ENCODE data around the gene LILRA5.
A peak's percentile ranks its signal among the peaks of the same experiment; 100 is the strongest.
"Not testable (repeated sequence)": the region's sequence is repeated elsewhere in the genome, so short reads cannot be mapped to it uniquely, and the experiment has no call there.

The LILRA5 gene

GRCh38 chr19:54278056-54278455 is 34.9 kb downstream of the LILRA5 start:
- not testable (repeated sequence) for H3K27ac ChIP-seq; DNase-seq (ENCODE audit: low read depth, low spot score)

- not testable (repeated sequence) for H3K27ac ChIP-seq; DNase-seq (ENCODE audit: low read depth, low spot score)
Observed at GRCh38 chr19:54277111-54277615, 35.8 kb downstream of the LILRA5 start.

GRCh38 chr19:54275951-54276350 is 37.0 kb downstream of the LILRA5 start:
- no peak for DNase-seq (ENCODE audit: low read depth, low spot score)
- H3K27ac ChIP-seq = no peak overlapping the region

GRCh38 chr19:54274516-54274915 is 38.5 kb downstream of the LILRA5 start:
- not testable (repeated sequence) for DNase-seq (ENCODE audit: low read depth, low spot score); H3K27ac ChIP-seq

- no peak for DNase-seq (ENCODE audit: low read depth, low spot score)
- H3K27ac ChIP-seq = no peak overlapping the region
Observed at GRCh38 chr19:54273821-54274220, 39.1 kb downstream of the LILRA5 start.

GRCh38 chr19:54272181-54272580 is 40.8 kb downstream of the LILRA5 start:
- H3K27ac ChIP-seq; DNase-seq (ENCODE audit: low read depth, low spot score): not testable (repeated sequence)

- not testable (repeated sequence) for DNase-seq (ENCODE audit: low read depth, low spot score); H3K27ac ChIP-seq
Observed at GRCh38 chr19:54271587-54271986, 41.4 kb downstream of the LILRA5 start.

GRCh38 chr19:54271106-54271505 is 41.9 kb downstream of the LILRA5 start:
- H3K27ac ChIP-seq = no peak overlapping the region
- no peak for DNase-seq (ENCODE audit: low read depth, low spot score)

GRCh38 chr19:54268936-54269335 is 44.0 kb downstream of the LILRA5 start:
- DNase-seq (ENCODE audit: low read depth, low spot score) = no peak
- H3K27ac ChIP-seq = no peak overlapping the region

- H3K27ac ChIP-seq = no peak overlapping the region
- peak; percentile 5 for DNase-seq (ENCODE audit: low read depth, low spot score)
Observed at GRCh38 chr19:54266133-54266532, 46.8 kb downstream of the LILRA5 start.

- no peak for DNase-seq (ENCODE audit: low read depth, low spot score)
- no peak overlapping the region for H3K27ac ChIP-seq
Observed at GRCh38 chr19:54262470-54262869, 50.5 kb downstream of the LILRA5 start.

- DNase-seq (ENCODE audit: low read depth, low spot score) = no peak
- no peak overlapping the region for H3K27ac ChIP-seq
Observed at GRCh38 chr19:54262066-54262465, 50.9 kb downstream of the LILRA5 start.

GRCh38 chr19:54257116-54257480 is 55.9 kb downstream of the LILRA5 start, which contains the start of gene LILRB5:
Gene LILRB5 (minus strand): TSS chr19:54257273. CDS start chr19:54257193, 80 bp downstream.
- no peak for DNase-seq (ENCODE audit: low read depth, low spot score)
- H3K27ac ChIP-seq = no peak within 1 kb of the TSS

Data from epithelial cell of prostate (primary cell).